ENCODE measurements around the gene DST.

The DST gene

GRCh38 chr6:56430629-56431600 lies 211.8 kb downstream of the DST start:
- Mint-ChIP-seq H3K4me3 (no peak overlapping the region), H3K27ac (no peak overlapping the region), H3K4me1 (ENCODE audit: low read depth) (no peaks in the 10 kb centered on the region), H3K36me3 (ENCODE audit: low read depth) (no peaks in the 10 kb centered on the region), H3K9me3 (peaks cover 11% of the 10 kb centered on the region), H3K27me3 (peaks cover 2% of the 10 kb centered on the region)

GRCh38 chr6:56424542-56425083 lies 218.1 kb downstream of the DST start:
- Mint-ChIP-seq H3K4me3 (no peak overlapping the region), H3K27ac (no peak overlapping the region), H3K36me3 (ENCODE audit: low read depth) (no peaks in the 10 kb centered on the region), H3K4me1 (ENCODE audit: low read depth) (no peaks in the 10 kb centered on the region), H3K27me3 (peaks cover 3% of the 10 kb centered on the region), H3K9me3 (peaks cover 8% of the 10 kb centered on the region)

GRCh38 chr6:56424064-56424463 lies 218.6 kb downstream of the DST start:
- Mint-ChIP-seq H3K36me3 (ENCODE audit: low read depth) (no peaks in the 10 kb centered on the region), H3K27me3 (peaks cover 3% of the 10 kb centered on the region), H3K4me3 (no peak overlapping the region), H3K9me3 (peaks cover 7% of the 10 kb centered on the region), H3K4me1 (ENCODE audit: low read depth) (no peaks in the 10 kb centered on the region), H3K27ac (no peak overlapping the region)

- Mint-ChIP-seq H3K36me3 (ENCODE audit: low read depth) (no peaks in the 10 kb centered on the region), H3K27ac (no peak overlapping the region), H3K4me3 (no peak overlapping the region), H3K9me3 (no peaks in the 10 kb centered on the region), H3K4me1 (ENCODE audit: low read depth) (no peaks in the 10 kb centered on the region), H3K27me3 (peaks cover 3% of the 10 kb centered on the region)
Observed at GRCh38 chr6:56420296-56420695, 222.4 kb downstream of the DST start.

GRCh38 chr6:56419191-56419590 lies 223.5 kb downstream of the DST start:
- no peaks in the 10 kb centered on the region for H3K9me3 Mint-ChIP-seq
- H3K27me3 Mint-ChIP-seq: peaks cover 3% of the 10 kb centered on the region
- H3K27ac Mint-ChIP-seq: no peak overlapping the region
- no peaks in the 10 kb centered on the region for H3K36me3 Mint-ChIP-seq (ENCODE audit: low read depth)
- no peak overlapping the region for H3K4me3 Mint-ChIP-seq
- H3K4me1 Mint-ChIP-seq (ENCODE audit: low read depth): no peaks in the 10 kb centered on the region

GRCh38 chr6:56417823-56418222 lies 224.9 kb downstream of the DST start:
- Mint-ChIP-seq H3K4me1 (ENCODE audit: low read depth) (no peaks in the 10 kb centered on the region), H3K27me3 (peaks cover 3% of the 10 kb centered on the region), H3K27ac (no peak overlapping the region), H3K4me3 (no peak overlapping the region), H3K9me3 (no peaks in the 10 kb centered on the region), H3K36me3 (ENCODE audit: low read depth) (no peaks in the 10 kb centered on the region)

- Mint-ChIP-seq H3K9me3 (no peaks in the 10 kb centered on the region), H3K36me3 (ENCODE audit: low read depth) (no peaks in the 10 kb centered on the region), H3K4me3 (no peak overlapping the region), H3K27ac (no peak overlapping the region), H3K4me1 (ENCODE audit: low read depth) (no peaks in the 10 kb centered on the region), H3K27me3 (peaks cover under 1% of the 10 kb centered on the region)
Observed at GRCh38 chr6:56416247-56416646, 226.4 kb downstream of the DST start.

- Mint-ChIP-seq H3K27ac (no peak overlapping the region), H3K27me3 (no peaks in the 10 kb centered on the region), H3K9me3 (no peaks in the 10 kb centered on the region), H3K4me3 (no peak overlapping the region), H3K4me1 (ENCODE audit: low read depth) (no peaks in the 10 kb centered on the region), H3K36me3 (ENCODE audit: low read depth) (no peaks in the 10 kb centered on the region)
Observed at GRCh38 chr6:56408976-56409375, 233.7 kb downstream of the DST start.

Measured in stimulated activated naive CD8-positive, alpha-beta T cell treated with anti-CD3 and anti-CD28 coated beads, Interleukin-15, Interleukin-2, amounts not matched to agents 100 ng/mL and 50 ng/mL, for 24 hours (primary cell).